Right atrium auricular region (tissue), 2 donors: ENCODE results near the gene CDC42BPG. TPM values are rescaled to one million over a fixed set of nuclear protein-coding genes. Genes with fewer than 3 reads are reported as not detected.

Experiments
- DNase-seq: peaks from one replicate; pipeline ENCODE4 v3.0.0-alpha.2; 2019; ENCODE audit warnings: low spot score
- H3K27ac ChIP-seq, 2 donors: fragments of 200-600 bp; sonication (generic); 1 replicate in 1 of 2; 2 replicates in 1 of 2; pipeline ENCODE4 v1.5.1; 2016 to 2019
- H3K27me3 ChIP-seq, 2 donors: fragments of 200-600 bp; sonication (generic); one replicate each; pipeline versions ENCODE4 v1.5.1 to v1.6.0; 2017 to 2019
- H3K36me3 ChIP-seq: fragments of 200-600 bp; sonication (generic); one replicate; pipeline ENCODE4 v1.5.1; 2016
- H3K4me1 ChIP-seq, 2 donors: fragments of 200-600 bp; sonication (generic); one replicate each; pipeline versions ENCODE4 v1.5.1 to v1.6.0; 2017 to 2019
- H3K4me3 ChIP-seq, 2 donors: fragments of 200-600 bp; sonication (generic); 1 replicate in 1 of 2; 2 replicates in 1 of 2; pipeline ENCODE4 v1.5.1; 2017 to 2019; ENCODE audit warnings: mild to moderate bottlenecking in 1 of 2, moderate library complexity in 1 of 2
- H3K9me3 ChIP-seq, 2 donors: fragments of 200-600 bp; sonication (generic); one replicate each; pipeline ENCODE4 v1.5.1; 2019
- CTCF ChIP-seq, 2 donors: fragments of 200-600 bp; sonication (generic); IDR thresholded peaks; one replicate each; pipeline ENCODE4 v1.5.1; 2019; ENCODE audit warnings: antibody characterized with exemption in 2 of 2
- total RNA-seq, 2 donors: library from RNA; depleted of rRNA; stranded (reverse); fragments of >200 nt; gene quantifications; one replicate each; pipeline ENCODE4 v1.1.0, GENCODE V29; 2016

CDC42BPG gene
- total RNA-seq, 2 donors from 2014 or later = 0.33 to 1.0 TPM

DNA sequence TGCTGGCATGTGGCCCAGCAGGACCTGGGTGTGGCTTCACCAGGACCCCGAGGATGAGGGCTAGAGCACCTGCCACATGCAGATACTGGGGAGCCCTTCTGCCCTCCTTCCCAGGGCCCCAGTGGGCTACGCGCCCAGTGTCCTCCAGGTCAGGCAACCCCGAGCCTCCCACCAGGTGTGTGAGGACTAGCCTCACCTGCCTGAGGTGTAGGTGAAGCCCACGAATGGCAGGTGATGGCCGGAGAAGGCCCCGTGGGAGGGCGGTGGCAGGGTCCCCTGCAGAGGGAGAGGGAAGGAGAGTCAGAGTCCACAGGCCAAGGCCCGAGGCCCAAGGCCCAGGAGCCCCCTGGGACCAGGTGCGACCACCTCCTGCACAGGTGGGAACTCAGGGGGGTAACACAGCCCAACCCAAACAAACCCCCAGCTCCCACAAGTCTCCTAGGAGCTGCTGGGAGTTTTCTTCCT, 6.5 kb downstream of the CDC42BPG start:
- H3K27me3 ChIP-seq = no peaks in the 10 kb centered on the region
- no peak overlapping the region for H3K4me3 ChIP-seq
- no peaks in the 10 kb centered on the region for H3K9me3 ChIP-seq
- no peaks in the 10 kb centered on the region for H3K4me1 ChIP-seq
- H3K27ac ChIP-seq = no peak overlapping the region
- TF ChIP-seq CTCF (IDR thresholded peaks at IDR 0.05) = no peak
- H3K36me3 ChIP-seq = no peaks in the 10 kb centered on the region
- DNase-seq = no peak

GRCh38 chr11:64836448-64837072, 7.9 kb downstream of the CDC42BPG start:
- Histone ChIP-seq H3K4me3 (no peak overlapping the region), H3K4me1 (no peaks in the 10 kb centered on the region), H3K27ac (no peak overlapping the region), H3K9me3 (no peaks in the 10 kb centered on the region), H3K36me3 (no peaks in the 10 kb centered on the region), H3K27me3 (no peaks in the 10 kb centered on the region)
- DNase-seq = no peak
- TF ChIP-seq CTCF (IDR thresholded peaks at IDR 0.05) = no peak

- Histone ChIP-seq H3K36me3 (no peaks in the 10 kb centered on the region), H3K4me1 (no peaks in the 10 kb centered on the region), H3K9me3 (no peaks in the 10 kb centered on the region), H3K27me3 (no peaks in the 10 kb centered on the region), H3K27ac (no peak overlapping the region), H3K4me3 (no peak overlapping the region)
- no peak for DNase-seq
- no peak for TF ChIP-seq CTCF (IDR thresholded peaks at IDR 0.05)
These were observed 8.6 kb downstream of the CDC42BPG start for GRCh38 chr11:64835616-64836447.

DNA sequence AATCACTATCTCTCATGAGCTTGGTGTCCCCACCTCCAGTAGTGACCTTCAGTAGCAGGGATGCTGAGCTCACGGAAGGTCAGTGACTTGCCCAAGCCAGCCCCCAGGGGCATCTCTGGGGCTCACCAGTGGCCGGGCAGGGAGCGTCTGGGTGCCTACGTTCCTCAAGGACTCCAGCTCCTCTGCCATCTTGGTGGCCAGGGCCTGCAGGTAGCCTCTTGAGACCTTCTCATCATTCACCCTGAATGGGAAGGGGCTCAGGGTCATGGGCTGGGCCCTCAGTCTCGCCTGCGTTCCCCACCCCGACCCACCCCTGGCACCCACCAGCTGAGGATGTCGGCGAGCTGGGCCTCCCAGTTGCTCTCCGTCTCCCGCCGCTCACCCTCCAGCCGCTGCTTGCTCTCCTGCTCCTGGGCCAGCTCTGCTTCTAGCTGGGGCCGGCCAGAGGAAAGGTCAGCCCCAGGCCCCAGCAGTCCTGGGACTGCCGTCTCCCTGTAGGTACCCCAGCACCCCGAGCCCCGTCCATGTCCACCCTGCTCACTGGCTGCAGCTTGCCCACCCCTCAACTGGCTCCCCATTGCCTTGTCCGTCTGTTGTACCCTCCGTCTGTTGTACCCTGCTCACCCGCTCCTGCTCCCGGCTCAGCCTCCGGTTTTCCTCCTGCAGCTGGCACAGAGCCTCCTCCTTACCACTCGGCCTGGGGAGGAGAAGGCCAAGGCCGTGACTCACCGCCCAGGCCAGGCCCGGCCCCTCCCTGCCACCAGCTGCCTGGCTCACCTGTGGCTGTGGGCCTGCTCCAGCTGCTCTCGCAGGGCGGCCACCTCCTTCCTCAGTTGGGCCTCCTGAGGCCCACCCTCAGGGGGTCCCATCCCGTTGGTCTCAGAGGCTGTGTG, 9.5 kb downstream of the CDC42BPG start:
- no peak for DNase-seq
- Histone ChIP-seq H3K27me3 (no peaks in the 10 kb centered on the region), H3K4me1 (no peaks in the 10 kb centered on the region), H3K4me3 (no peak overlapping the region), H3K27ac (no peak overlapping the region), H3K9me3 (no peaks in the 10 kb centered on the region), H3K36me3 (no peaks in the 10 kb centered on the region)
- no peak for TF ChIP-seq CTCF (IDR thresholded peaks at IDR 0.05)

- Histone ChIP-seq H3K36me3 (no peaks in the 10 kb centered on the region), H3K9me3 (no peaks in the 10 kb centered on the region), H3K4me3 (no peak overlapping the region), H3K27ac (no peak overlapping the region), H3K27me3 (no peaks in the 10 kb centered on the region), H3K4me1 (no peaks in the 10 kb centered on the region)
- no peak for TF ChIP-seq CTCF (IDR thresholded peaks at IDR 0.05)
- DNase-seq = no peak
These were observed 10.3 kb downstream of the CDC42BPG start for GRCh38 chr11:64834031-64834722.
